ENCODE data around the gene SLC50A1. TPM values are rescaled to one million over a fixed set of nuclear protein-coding genes. Genes with fewer than 3 reads are reported as not detected.

Gene SLC50A1
- total RNA-seq, 1 donor from 2014 or later: 77.3 TPM

- peak; percentile 49 for DNase-seq
- ChIA-PET CTCF (interaction anchor here (1.0 to 3.2 kb wide), 7 partner anchors 8 to 100 kb away, joined by 3 to 15 read pairs (median 3); partner anchors contain the start of gene KRTCAP2), POLR2A (interaction anchor here (0.6 to 3.1 kb wide), 6 partner anchors 9 to 59 kb away, joined by 3 to 25 read pairs (median 4); partner anchors contain the start of gene KRTCAP2)
- peak overlapping the region; percentile 74 for H3K27ac Mint-ChIP-seq
- H3K4me1 Mint-ChIP-seq: peaks cover 28% of the 10 kb centered on the region
- H3K36me3 Mint-ChIP-seq (ENCODE audit: low read depth): no peaks in the 10 kb centered on the region
- peak; percentile 98 for ATAC-seq (ENCODE audit: low read depth)
- no peaks in the 10 kb centered on the region for H3K27me3 Mint-ChIP-seq
- H3K4me3 Mint-ChIP-seq: peak overlapping the region; percentile 44
- intact Hi-C loops (cut with micrococcal nuclease): no loop called here
- no peaks in the 10 kb centered on the region for H3K9me3 Mint-ChIP-seq
- no peak for TF ChIP-seq CTCF (IDR thresholded peaks at IDR 0.05)
Measured at GRCh38 chr1:155184835-155185782, 49.5 kb downstream of the SLC50A1 start.

- Mint-ChIP-seq H3K4me3 (peak overlapping the region; percentile 44), H3K9me3 (no peaks in the 10 kb centered on the region), H3K4me1 (peaks cover 28% of the 10 kb centered on the region), H3K27me3 (no peaks in the 10 kb centered on the region), H3K27ac (peak overlapping the region; percentile 74), H3K36me3 (ENCODE audit: low read depth) (no peaks in the 10 kb centered on the region)
- ATAC-seq (ENCODE audit: low read depth): no peak
- TF ChIP-seq CTCF (IDR thresholded peaks at IDR 0.05): no peak
- ChIA-PET POLR2A (interaction anchor here (0.6 to 3.1 kb wide), 4 partner anchors 8 to 58 kb away, joined by 3 to 25 read pairs (median 4); partner anchors contain the start of gene KRTCAP2), CTCF (interaction anchor here (1.0 to 3.2 kb wide), 7 partner anchors 8 to 101 kb away, joined by 3 to 15 read pairs (median 3); partner anchors contain the start of gene KRTCAP2)
- intact Hi-C loops (cut with micrococcal nuclease): no loop called here
- DNase-seq: no peak
Measured at GRCh38 chr1:155185783-155186066, 50.1 kb downstream of the SLC50A1 start.

- no peak for ATAC-seq (ENCODE audit: low read depth)
- no peak for TF ChIP-seq CTCF (IDR thresholded peaks at IDR 0.05)
- H3K36me3 Mint-ChIP-seq (ENCODE audit: low read depth): no peaks in the 10 kb centered on the region
- H3K27ac Mint-ChIP-seq: no peak overlapping the region
- H3K4me1 Mint-ChIP-seq: peaks cover 28% of the 10 kb centered on the region
- intact Hi-C loops (cut with micrococcal nuclease): no loop called here
- no peak for DNase-seq
- H3K4me3 Mint-ChIP-seq: no peak overlapping the region
- no peaks in the 10 kb centered on the region for H3K9me3 Mint-ChIP-seq
- ChIA-PET CTCF (interaction anchor here (1.9 to 3.2 kb wide), 3 partner anchors 8 to 13 kb away, joined by 6 to 15 read pairs (median 13); partner anchors contain the start of gene KRTCAP2), POLR2A (interaction anchor here (0.6 to 3.1 kb wide), 2 partner anchors 8 to 798 kb away, joined by 5 to 25 read pairs; no protein-coding TSS in a partner anchor)
- no peaks in the 10 kb centered on the region for H3K27me3 Mint-ChIP-seq
Measured at GRCh38 chr1:155186067-155186793, 50.6 kb downstream of the SLC50A1 start.

GRCh38 chr1:155186794-155187455, 51.3 kb downstream of the SLC50A1 start:
- Mint-ChIP-seq H3K27me3 (no peaks in the 10 kb centered on the region), H3K4me3 (no peak overlapping the region), H3K4me1 (peaks cover 29% of the 10 kb centered on the region), H3K36me3 (ENCODE audit: low read depth) (no peaks in the 10 kb centered on the region), H3K27ac (no peak overlapping the region), H3K9me3 (no peaks in the 10 kb centered on the region)
- intact Hi-C loops (cut with micrococcal nuclease): no loop called here
- ATAC-seq (ENCODE audit: low read depth) (no peak), DNase-seq (no peak)
- ChIA-PET POLR2A (interaction anchor here (0.6 kb wide), 1 partner anchor 798 kb away, joined by 5 read pairs; no protein-coding TSS in a partner anchor), CTCF (no interaction called here)
- no peak for TF ChIP-seq CTCF (IDR thresholded peaks at IDR 0.05)

Measured in activated B cell treated with CpG ODN at 0.5 μM for 24 hours (primary cell).